Measurements from ENCODE around the gene CYB5R3. TPM values are rescaled to one million over a fixed set of nuclear protein-coding genes. Genes with fewer than 3 reads are reported as not detected.

Gene CYB5R3
- total RNA-seq, 1 donor from 2014 or later, result 99.0 TPM

DNA sequence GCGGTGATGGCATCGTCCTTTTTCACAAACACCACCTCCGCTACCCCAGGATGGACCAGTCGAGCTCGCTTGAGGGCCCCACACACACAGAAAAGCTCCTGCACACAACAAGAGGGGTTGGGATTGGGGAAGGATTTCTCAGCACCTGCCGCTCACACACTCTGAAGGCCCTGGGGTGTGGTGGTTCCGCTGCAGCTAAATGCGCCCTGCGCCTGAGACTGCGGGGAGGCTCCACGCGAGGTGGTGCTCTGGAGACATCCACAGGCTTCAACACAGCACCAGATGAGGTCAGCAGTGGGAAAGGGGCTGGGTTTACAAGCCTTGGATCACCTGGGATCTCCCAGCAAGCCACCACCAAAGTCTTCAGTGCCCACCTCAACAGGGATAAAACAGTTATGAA, 57.2 kb downstream of the CYB5R3 start:
- Mint-ChIP-seq H3K4me3 (no peak overlapping the region), H3K27ac (no peak overlapping the region), H3K9me3 (no peaks in the 10 kb centered on the region), H3K27me3 (ENCODE audit: low read depth) (no peaks in the 10 kb centered on the region), H3K4me1 (no peaks in the 10 kb centered on the region), H3K36me3 (peaks cover 39% of the 10 kb centered on the region)
- TF ChIP-seq, protein P1, sequence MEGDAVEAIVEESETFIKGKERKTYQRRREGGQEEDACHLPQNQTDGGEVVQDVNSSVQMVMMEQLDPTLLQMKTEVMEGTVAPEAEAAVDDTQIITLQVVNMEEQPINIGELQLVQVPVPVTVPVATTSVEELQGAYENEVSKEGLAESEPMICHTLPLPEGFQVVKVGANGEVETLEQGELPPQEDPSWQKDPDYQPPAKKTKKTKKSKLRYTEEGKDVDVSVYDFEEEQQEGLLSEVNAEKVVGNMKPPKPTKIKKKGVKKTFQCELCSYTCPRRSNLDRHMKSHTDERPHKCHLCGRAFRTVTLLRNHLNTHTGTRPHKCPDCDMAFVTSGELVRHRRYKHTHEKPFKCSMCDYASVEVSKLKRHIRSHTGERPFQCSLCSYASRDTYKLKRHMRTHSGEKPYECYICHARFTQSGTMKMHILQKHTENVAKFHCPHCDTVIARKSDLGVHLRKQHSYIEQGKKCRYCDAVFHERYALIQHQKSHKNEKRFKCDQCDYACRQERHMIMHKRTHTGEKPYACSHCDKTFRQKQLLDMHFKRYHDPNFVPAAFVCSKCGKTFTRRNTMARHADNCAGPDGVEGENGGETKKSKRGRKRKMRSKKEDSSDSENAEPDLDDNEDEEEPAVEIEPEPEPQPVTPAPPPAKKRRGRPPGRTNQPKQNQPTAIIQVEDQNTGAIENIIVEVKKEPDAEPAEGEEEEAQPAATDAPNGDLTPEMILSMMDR (IDR thresholded peaks at IDR 0.05; ENCODE audit: unreplicated experiment), result no peak
- DNase-seq (ENCODE audit: low spot score in 2 of 2, unreplicated experiment in 2 of 2), result no peak

DNA sequence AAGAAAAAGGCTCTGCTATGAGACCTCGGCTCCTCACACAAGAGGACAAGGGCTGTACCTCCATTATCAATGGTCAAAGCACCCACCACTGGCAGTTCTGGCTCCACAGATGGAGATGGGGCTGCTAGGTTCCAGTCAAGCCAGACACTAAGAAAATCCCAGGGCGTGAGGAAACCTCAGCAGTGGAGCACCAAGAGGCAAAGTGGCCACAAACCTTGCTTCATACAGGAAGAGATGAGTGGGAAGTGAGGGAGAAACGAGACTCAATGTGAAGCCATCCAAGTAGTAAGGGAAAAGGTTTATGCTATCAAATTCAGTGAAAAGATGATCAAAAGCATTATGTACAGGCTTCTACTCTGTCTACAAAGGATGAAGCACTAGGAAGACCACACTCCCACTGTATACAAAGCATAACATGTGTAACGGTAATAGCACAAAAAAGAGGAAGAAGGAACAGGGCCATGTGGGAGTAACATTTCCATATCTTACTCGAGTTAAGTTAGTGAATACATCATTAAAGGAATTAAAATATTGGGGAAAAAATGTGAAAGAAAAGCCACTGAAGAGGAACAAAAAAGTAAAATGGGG, 61.5 kb downstream of the CYB5R3 start:
- Mint-ChIP-seq H3K9me3 (no peaks in the 10 kb centered on the region), H3K4me1 (no peaks in the 10 kb centered on the region), H3K27me3 (ENCODE audit: low read depth) (no peaks in the 10 kb centered on the region), H3K27ac (no peak overlapping the region), H3K4me3 (no peak overlapping the region), H3K36me3 (peaks cover 37% of the 10 kb centered on the region)
- TF ChIP-seq, protein P1 (IDR thresholded peaks at IDR 0.05; ENCODE audit: unreplicated experiment), result no peak
- no peak for DNase-seq (ENCODE audit: low spot score in 2 of 2, unreplicated experiment in 2 of 2)

DNA sequence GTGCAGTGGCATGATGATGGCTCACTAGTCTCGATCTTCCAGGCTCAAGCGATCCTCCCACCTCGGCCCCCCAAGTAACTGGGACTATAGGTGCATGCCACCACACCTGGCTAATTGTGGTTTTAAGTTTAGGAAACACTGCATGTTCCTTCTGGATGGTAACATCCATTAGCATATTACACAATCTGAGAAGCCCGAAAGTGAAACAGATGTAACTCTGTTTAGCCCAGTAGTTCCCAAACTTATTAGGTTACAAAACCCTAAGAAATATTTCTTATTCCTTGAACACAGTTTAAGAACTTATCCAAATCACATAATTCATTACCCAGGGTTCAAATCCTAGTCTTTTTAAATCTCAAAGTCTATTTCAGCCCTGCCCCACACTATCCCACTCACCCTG, 62.8 kb downstream of the CYB5R3 start:
- Mint-ChIP-seq H3K27ac (no peak overlapping the region), H3K27me3 (ENCODE audit: low read depth) (no peaks in the 10 kb centered on the region), H3K36me3 (peaks cover 31% of the 10 kb centered on the region), H3K4me3 (no peak overlapping the region), H3K4me1 (peaks cover 6% of the 10 kb centered on the region), H3K9me3 (no peaks in the 10 kb centered on the region)
- TF ChIP-seq, protein P1 (IDR thresholded peaks at IDR 0.05; ENCODE audit: unreplicated experiment), result no peak
- no peak for DNase-seq (ENCODE audit: low spot score in 2 of 2, unreplicated experiment in 2 of 2)

DNA sequence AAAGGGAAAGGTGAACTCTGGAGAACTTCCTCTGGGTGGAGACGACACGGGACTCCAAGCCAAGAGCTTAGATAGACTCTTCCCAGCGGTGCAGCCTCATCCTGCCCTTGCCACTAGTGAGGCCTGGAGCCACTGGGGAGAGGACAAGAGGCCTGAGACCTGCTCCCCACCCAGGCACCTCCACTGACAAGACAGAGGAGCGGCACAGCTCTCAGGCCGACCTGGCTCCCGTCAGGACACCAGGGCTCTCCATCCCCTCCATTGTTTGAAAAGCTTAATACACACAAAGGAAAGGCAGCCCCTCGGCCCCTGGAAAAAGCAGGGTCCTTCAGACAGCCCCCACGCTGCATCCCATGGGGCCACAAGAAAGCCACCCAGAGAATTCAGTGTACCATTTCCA, 64.1 kb downstream of the CYB5R3 start:
- Mint-ChIP-seq H3K9me3 (no peaks in the 10 kb centered on the region), H3K4me1 (peaks cover 11% of the 10 kb centered on the region), H3K27me3 (ENCODE audit: low read depth) (no peaks in the 10 kb centered on the region), H3K36me3 (peaks cover 30% of the 10 kb centered on the region), H3K27ac (no peak overlapping the region), H3K4me3 (no peak overlapping the region)
- TF ChIP-seq, protein P1 (IDR thresholded peaks at IDR 0.05; ENCODE audit: unreplicated experiment), result no peak
- DNase-seq (ENCODE audit: low spot score in 2 of 2, unreplicated experiment in 2 of 2), result no peak

DNA sequence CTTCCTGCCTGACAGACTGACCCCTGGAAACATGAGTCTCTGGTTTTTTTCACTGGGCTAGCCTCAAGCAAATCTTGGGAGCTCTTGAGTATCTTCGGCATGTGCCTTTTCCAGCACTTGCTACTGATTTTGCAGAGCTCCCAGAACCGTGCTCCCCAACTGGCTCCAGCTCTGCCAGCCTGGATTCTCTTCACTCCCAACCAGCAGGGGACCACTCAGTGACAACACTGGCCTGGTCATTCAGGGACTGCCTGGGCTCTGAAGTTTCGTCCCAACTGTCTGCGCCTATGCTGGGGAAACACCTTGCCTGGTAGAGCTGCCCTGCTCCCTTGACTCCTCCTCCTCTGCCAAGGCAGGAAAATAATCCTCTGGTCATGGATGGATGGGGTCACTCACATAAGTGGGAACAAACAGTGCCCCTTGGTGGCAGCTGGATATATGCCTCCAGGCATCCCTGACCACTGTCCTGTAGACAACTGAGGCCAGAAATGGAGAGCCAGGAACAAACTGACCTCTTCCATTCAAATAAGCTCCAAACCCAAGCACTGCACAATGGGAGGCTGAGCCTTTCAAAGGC, 64.7 kb downstream of the CYB5R3 start:
- Mint-ChIP-seq H3K27ac (no peak overlapping the region), H3K9me3 (no peaks in the 10 kb centered on the region), H3K4me1 (peaks cover 11% of the 10 kb centered on the region), H3K36me3 (peaks cover 26% of the 10 kb centered on the region), H3K27me3 (ENCODE audit: low read depth) (no peaks in the 10 kb centered on the region), H3K4me3 (no peak overlapping the region)
- DNase-seq (ENCODE audit: low spot score in 2 of 2, unreplicated experiment in 2 of 2), result no peak
- TF ChIP-seq, protein P1 (IDR thresholded peaks at IDR 0.05; ENCODE audit: unreplicated experiment), result no peak
